ENCODE measurements around the gene NCAN. TPM values are rescaled to one million over a fixed set of nuclear protein-coding genes. Genes with fewer than 3 reads are reported as not detected.
A peak's percentile ranks its signal among the peaks of the same experiment; 100 is the strongest.

Gene NCAN
- total and polyA plus RNA-seq, 9 of the 15 experiments (the other 6 are each of a cell fraction or from before 2014, with no cell fraction given) = 0.04 TPM; not detected in 8

DNA sequence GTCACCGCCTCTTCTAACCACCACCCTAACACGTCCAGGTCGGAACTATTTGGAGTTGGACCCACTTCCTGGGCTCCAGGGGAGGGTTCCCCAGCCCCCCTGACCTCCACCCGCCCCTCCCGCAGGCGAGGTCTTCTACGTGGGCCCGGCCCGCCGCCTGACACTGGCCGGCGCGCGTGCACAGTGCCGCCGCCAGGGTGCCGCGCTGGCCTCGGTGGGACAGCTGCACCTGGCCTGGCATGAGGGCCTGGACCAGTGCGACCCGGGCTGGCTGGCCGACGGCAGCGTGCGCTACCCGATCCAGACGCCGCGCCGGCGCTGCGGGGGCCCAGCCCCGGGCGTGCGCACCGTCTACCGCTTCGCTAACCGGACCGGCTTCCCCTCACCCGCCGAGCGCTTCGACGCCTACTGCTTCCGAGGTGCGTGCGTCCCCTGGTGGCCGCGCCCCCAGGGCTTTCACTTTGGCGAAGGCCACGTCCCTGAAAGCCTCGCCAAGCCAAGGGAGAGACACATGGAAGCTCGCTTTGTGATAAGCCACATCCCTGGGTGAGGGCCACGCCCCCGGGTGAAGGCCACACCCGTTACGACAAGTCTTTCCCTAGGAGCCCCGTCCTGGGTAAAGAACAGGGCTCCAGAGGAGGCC, 13.2 kb downstream of the NCAN start (continued):
- TF ChIP-seq, protein P1, sequence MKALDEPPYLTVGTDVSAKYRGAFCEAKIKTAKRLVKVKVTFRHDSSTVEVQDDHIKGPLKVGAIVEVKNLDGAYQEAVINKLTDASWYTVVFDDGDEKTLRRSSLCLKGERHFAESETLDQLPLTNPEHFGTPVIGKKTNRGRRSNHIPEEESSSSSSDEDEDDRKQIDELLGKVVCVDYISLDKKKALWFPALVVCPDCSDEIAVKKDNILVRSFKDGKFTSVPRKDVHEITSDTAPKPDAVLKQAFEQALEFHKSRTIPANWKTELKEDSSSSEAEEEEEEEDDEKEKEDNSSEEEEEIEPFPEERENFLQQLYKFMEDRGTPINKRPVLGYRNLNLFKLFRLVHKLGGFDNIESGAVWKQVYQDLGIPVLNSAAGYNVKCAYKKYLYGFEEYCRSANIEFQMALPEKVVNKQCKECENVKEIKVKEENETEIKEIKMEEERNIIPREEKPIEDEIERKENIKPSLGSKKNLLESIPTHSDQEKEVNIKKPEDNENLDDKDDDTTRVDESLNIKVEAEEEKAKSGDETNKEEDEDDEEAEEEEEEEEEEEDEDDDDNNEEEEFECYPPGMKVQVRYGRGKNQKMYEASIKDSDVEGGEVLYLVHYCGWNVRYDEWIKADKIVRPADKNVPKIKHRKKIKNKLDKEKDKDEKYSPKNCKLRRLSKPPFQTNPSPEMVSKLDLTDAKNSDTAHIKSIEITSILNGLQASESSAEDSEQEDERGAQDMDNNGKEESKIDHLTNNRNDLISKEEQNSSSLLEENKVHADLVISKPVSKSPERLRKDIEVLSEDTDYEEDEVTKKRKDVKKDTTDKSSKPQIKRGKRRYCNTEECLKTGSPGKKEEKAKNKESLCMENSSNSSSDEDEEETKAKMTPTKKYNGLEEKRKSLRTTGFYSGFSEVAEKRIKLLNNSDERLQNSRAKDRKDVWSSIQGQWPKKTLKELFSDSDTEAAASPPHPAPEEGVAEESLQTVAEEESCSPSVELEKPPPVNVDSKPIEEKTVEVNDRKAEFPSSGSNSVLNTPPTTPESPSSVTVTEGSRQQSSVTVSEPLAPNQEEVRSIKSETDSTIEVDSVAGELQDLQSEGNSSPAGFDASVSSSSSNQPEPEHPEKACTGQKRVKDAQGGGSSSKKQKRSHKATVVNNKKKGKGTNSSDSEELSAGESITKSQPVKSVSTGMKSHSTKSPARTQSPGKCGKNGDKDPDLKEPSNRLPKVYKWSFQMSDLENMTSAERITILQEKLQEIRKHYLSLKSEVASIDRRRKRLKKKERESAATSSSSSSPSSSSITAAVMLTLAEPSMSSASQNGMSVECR (CRISPR knock-in tag; IDR thresholded peaks at IDR 0.05) = peak; percentile 63; the same call in 1 of the 2 replicates
- TF ChIP-seq TRIM28 (IDR thresholded peaks at IDR 0.05) (no peak; the same call in 1 of the 2 replicates), KAT7 (CRISPR knock-in tag; IDR thresholded peaks at IDR 0.05; ENCODE audit: borderline replicate concordance) (peak; percentile 89; the same call in 1 of the 2 replicates), SIN3B (IDR thresholded peaks at IDR 0.05; ENCODE audit: low read depth) (no peak), U2AF1 (optimal IDR thresholded peaks at IDR 0.05; ENCODE audit: low read depth, low read length) (peak; percentile 36), SIX5 (IDR thresholded peaks at IDR 0.05; ENCODE audit: borderline replicate concordance in 1 of 2, insufficient read depth in 1 of 2, low read depth in 1 of 2, low read length in 2 of 2) (no peak)

Measured in K562 (cell line).